ENCODE results near the gene COX10.
A peak's percentile ranks its signal among the peaks of the same experiment; 100 is the strongest.

The COX10 gene

DNA sequence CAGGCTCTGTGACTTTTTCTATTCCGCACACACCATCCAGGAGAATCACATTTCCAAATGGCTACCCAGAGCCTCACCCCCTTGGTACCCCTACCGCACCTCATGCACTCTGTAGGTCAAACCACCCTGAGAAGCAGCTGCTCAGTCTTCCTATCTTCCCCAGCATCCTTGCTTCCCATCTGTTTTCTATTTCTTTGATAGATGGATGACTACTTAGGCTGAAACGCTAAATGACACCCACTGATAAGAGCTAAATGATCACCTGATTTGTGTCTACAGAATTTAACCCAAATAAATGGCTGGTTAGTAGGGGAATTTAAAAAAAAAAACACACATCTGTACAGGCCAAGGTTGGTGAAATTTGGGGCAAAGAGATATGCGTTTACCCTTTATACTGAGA is 17.6 kb upstream of the COX10 start:
- Histone ChIP-seq H3K9me3 (ENCODE audit: low read length) (peaks cover 8% of the 10 kb centered on the region), H3K27me3 (ENCODE audit: insufficient read depth, low read length) (no peaks in the 10 kb centered on the region), H2AFZ (ENCODE audit: low read depth, low read length) (no peak overlapping the region)

DNA sequence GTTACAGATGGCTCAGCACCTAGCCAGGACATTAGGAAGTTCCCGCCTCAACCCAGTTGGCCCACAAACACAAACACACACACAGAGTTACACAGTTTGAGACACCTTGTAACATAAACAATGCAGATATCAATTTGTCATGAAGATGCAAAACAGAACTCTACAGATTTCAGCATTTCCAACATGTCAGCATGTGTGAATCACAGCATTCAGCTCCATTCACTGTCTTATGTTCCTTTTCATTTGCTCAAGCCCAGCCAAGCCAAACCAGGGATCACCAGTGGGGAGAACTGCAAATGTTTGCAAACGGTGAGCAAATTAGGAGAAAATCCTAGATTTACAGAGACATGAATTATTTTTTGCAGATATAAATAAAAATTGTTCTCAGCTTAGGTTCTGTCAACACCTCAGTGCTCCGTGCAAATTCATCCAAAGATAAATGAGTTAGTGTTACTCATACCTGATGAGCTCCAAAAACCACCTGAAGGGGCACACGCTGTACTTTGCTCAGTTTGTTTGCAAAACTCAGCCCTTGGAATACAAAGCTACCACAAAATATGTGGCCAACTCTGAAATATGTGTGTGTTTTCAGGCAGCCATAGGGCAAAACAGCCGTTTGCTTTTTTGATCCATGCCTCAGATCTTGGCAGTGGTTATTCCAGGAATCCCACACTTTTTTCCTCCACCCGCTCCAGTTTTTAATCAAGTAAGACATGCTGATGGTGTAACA is 16.3 kb upstream of the COX10 start:
- no peak overlapping the region for H2AFZ ChIP-seq (ENCODE audit: low read depth, low read length)

More for the DNA sequence above, 17.6 kb upstream of the COX10 start:
- Histone ChIP-seq H3K4me1 (ENCODE audit: insufficient read depth, low read length) (no peaks in the 10 kb centered on the region), H3K4me3 (ENCODE audit: low read length) (no peak overlapping the region), H3K36me3 (ENCODE audit: insufficient read depth, low read length) (peaks cover 7% of the 10 kb centered on the region)

DNA sequence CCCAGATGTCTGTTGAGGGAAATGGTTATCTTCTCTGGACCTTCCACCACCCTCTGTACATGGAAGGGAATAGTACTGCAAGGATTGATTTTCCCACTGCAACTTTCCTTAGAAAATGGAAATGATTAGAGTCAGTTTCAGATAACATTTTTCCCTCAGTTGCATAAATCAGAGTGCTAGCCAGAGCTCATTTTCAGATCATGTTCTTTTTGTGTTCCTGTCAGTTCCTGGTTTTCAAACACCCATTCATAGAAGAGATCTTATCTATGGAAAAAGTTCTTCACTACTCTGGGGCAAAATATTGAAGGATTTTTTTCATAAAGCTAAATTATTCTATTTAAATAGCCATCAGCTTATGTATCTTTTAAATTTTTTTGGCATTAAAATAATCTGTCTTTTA is 11.7 kb upstream of the COX10 start:
- H3K36me3 ChIP-seq (ENCODE audit: insufficient read depth, low read length), result peaks cover 12% of the 10 kb centered on the region
- peaks cover 6% of the 10 kb centered on the region for H3K9me3 ChIP-seq (ENCODE audit: low read length)
- no peak overlapping the region for H2AFZ ChIP-seq (ENCODE audit: low read depth, low read length)
- H3K27me3 ChIP-seq (ENCODE audit: insufficient read depth, low read length), result no peaks in the 10 kb centered on the region
- no peak overlapping the region for H3K4me3 ChIP-seq (ENCODE audit: low read length)
- H3K4me1 ChIP-seq (ENCODE audit: insufficient read depth, low read length), result no peaks in the 10 kb centered on the region

More for the DNA sequence above, 16.3 kb upstream of the COX10 start:
- H3K27me3 ChIP-seq (ENCODE audit: insufficient read depth, low read length), result no peaks in the 10 kb centered on the region
- H3K36me3 ChIP-seq (ENCODE audit: insufficient read depth, low read length), result peaks cover 7% of the 10 kb centered on the region
- H3K9me3 ChIP-seq (ENCODE audit: low read length), result peaks cover 8% of the 10 kb centered on the region
- H3K4me1 ChIP-seq (ENCODE audit: insufficient read depth, low read length), result no peaks in the 10 kb centered on the region
- no peak overlapping the region for H3K4me3 ChIP-seq (ENCODE audit: low read length)

DNA sequence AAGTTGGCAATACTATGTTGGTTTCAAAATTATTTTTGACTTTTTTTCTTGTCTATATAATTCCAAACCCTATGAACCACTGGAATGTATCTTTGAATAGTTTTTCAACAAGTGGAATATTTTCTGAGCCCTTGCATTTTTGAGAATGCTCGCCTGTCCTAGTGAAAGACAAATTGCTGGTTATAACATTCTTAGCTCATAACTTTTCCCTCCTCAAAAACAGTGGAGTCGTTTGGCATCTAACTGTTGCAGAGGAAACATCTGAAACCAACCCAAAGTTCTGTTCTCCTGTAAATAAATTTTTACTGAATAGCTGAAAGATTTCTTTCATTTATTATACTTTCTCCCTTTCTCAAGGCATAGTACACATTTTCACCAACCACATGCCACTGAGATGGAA is 11.3 kb upstream of the COX10 start:
- Histone ChIP-seq H3K4me1 (ENCODE audit: insufficient read depth, low read length) (no peaks in the 10 kb centered on the region), H3K27me3 (ENCODE audit: insufficient read depth, low read length) (no peaks in the 10 kb centered on the region), H3K4me3 (ENCODE audit: low read length) (no peak overlapping the region), H3K36me3 (ENCODE audit: insufficient read depth, low read length) (peaks cover 12% of the 10 kb centered on the region), H3K9me3 (ENCODE audit: low read length) (peaks cover 6% of the 10 kb centered on the region), H2AFZ (ENCODE audit: low read depth, low read length) (no peak overlapping the region)

DNA sequence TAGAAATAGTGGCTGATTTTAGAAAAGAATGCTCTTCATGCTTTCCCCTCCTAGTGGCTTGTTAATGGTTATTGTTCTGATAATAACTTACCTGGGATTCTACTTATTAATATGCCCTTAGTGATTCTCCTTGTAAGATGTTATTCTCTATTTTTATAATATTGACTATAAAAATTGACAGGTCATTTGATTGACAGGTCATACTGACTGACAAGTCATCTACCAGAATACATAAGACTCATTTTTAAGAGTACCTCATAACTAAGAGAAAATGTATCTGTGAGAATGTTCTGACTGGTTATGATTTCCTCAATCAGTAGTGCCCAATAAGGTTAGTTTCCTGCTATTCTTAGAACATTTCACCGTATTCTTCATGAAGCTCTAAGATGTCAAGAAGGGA is 8.6 kb upstream of the COX10 start:
- Histone ChIP-seq H3K27me3 (ENCODE audit: insufficient read depth, low read length) (no peaks in the 10 kb centered on the region), H3K4me3 (ENCODE audit: low read length) (no peak overlapping the region), H3K9me3 (ENCODE audit: low read length) (peaks cover 16% of the 10 kb centered on the region), H3K4me1 (ENCODE audit: insufficient read depth, low read length) (no peaks in the 10 kb centered on the region), H3K36me3 (ENCODE audit: insufficient read depth, low read length) (peaks cover 17% of the 10 kb centered on the region), H2AFZ (ENCODE audit: low read depth, low read length) (no peak overlapping the region)

DNA sequence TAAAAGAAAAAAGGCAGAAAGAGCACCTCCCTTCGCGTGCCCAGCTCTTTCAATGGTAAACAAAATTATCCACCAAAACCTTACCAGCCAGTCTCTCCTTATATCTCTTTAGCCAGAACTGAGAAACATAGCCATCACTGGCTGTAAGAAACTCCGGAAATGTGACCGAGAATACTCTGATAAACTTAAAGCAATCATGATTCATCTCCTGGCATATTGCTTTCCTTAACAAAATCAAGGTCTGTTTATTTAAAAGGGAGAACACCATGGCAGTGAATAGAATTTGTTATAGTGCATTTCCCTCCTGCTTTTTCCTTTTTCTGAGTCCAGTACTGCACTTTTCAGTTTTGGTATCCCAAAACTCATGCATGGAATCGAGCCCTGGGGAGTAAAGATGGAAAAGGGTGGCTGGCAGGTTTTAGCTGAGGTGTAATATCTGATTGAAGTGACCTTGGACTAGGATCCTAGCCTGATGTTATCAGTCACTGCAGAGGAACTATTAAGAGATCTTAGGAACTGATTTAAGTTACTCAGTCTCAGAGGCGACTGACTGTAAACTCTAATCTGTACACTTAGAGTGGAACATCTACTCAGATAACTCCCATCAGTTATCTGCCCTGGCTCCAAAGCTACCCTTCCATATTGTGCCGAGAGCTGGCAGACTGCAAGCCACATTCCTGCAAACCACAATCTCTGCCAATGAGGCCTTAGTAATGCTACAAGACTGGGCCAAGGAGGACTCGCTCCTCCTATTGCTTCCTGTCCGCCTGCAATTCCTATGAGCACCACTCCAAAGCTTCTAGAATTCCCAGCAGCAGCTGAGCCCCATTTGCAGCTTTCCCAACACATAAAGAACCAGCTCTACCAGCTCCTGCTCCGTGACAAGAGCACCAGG is 7.4 kb upstream of the COX10 start:
- no peak overlapping the region for H3K4me3 ChIP-seq (ENCODE audit: low read length)
- no peak overlapping the region for H2AFZ ChIP-seq (ENCODE audit: low read depth, low read length)
- peaks cover 15% of the 10 kb centered on the region for H3K9me3 ChIP-seq (ENCODE audit: low read length)
- H3K4me1 ChIP-seq (ENCODE audit: insufficient read depth, low read length), result no peaks in the 10 kb centered on the region
- H3K36me3 ChIP-seq (ENCODE audit: insufficient read depth, low read length), result peaks cover 19% of the 10 kb centered on the region
- no peaks in the 10 kb centered on the region for H3K27me3 ChIP-seq (ENCODE audit: insufficient read depth, low read length)

DNA sequence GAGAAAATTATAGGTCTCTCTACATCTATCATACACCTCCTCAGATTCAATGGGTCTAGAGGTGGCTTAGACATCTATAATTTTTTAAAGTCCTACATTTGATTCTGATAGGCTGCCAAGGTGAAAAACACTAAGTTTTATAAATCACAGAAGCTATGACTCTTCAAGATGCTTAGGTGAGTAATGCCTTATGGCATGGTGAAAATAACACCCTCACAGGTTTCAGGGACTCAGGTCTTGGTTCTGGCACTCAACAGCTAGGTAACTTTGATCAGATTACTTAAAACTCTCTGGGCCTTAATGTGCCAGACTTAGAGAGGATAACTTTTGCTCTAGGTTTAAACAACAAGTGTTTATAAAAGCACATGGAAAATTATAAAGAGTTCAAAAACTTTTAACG is 2.0 kb upstream of the COX10 start:
- peaks cover 17% of the 10 kb centered on the region for H3K4me1 ChIP-seq (ENCODE audit: insufficient read depth, low read length)
- peaks cover 9% of the 10 kb centered on the region for H3K36me3 ChIP-seq (ENCODE audit: insufficient read depth, low read length)
- H3K27me3 ChIP-seq (ENCODE audit: insufficient read depth, low read length), result no peaks in the 10 kb centered on the region
- no peak overlapping the region for H2AFZ ChIP-seq (ENCODE audit: low read depth, low read length)
- H3K4me3 ChIP-seq (ENCODE audit: low read length), result no peak overlapping the region
- H3K9me3 ChIP-seq (ENCODE audit: low read length), result peaks cover 15% of the 10 kb centered on the region

DNA sequence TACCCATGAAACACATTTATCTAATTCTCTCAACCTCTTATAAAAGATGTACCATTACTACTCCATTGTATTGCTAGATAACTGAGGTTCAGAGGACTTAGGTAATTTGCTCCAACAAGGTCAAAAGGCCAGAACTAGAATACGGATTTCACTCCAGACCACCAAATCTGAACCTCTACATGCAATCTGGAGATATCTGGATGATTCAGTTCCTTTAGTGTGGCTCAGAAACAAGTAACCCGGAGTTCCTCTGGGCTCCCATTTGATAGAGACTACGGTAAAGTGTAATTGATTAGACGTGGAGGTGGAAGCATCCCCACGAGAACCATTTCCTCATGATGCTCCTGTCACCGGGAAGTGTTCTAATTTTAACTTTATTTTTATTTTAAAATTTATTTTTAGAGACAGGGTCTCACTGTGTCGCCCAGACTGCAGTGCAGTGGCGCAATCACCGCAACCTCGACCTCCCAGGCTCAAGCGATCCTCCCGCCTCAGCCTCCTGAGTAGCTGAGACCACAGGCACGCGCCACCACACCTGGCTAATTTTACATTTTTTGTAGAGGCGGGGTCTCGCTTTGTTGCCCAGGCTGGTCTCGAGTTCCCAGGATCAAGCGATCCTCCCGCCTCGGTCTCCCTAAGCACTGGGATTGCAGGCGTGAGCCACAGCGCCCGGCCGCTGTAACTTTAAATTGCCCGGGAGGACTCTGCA is 608 bp upstream of the COX10 start:
- peak overlapping the region; percentile 87 for H3K4me3 ChIP-seq (ENCODE audit: low read length)
- peaks cover 15% of the 10 kb centered on the region for H3K9me3 ChIP-seq (ENCODE audit: low read length)
- H3K27me3 ChIP-seq (ENCODE audit: insufficient read depth, low read length), result no peaks in the 10 kb centered on the region
- peaks cover 9% of the 10 kb centered on the region for H3K36me3 ChIP-seq (ENCODE audit: insufficient read depth, low read length)
- peak overlapping the region; percentile 88 for H2AFZ ChIP-seq (ENCODE audit: low read depth, low read length)
- peaks cover 17% of the 10 kb centered on the region for H3K4me1 ChIP-seq (ENCODE audit: insufficient read depth, low read length)

DNA sequence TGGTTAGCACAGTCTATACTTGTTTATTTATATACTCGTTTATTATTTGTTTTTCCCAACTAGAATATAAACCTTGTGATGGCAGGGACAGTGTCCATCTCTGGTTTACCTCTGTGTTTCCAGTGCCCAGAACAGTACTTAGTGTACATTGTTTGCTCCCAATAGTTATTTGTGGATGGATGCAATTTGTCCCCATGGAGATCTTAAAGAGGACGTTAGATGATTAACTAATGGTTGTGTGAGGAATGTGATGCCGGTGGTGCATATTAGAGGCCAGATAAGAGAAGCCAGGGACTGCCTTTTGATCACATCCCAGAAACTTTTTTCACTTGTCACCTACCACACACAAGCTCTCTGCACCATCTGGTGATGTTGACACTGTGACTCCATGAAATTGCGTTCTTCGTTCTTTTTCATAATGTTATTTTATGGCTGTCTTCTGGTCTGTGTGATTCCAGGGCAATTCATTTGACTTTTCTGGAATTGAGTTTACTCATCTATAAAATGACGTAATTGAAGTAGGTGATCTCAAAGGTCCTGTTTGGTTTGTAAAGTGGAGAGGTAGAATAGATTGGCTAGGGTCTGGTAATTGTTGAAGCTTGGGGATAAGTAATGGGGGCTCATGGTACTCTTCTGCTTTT is 1.2 kb downstream of the COX10 start:
- Histone ChIP-seq H2AFZ (ENCODE audit: low read depth, low read length) (no peak overlapping the region), H3K36me3 (ENCODE audit: insufficient read depth, low read length) (peaks cover 14% of the 10 kb centered on the region), H3K9me3 (ENCODE audit: low read length) (peaks cover 6% of the 10 kb centered on the region), H3K4me1 (ENCODE audit: insufficient read depth, low read length) (peaks cover 17% of the 10 kb centered on the region), H3K27me3 (ENCODE audit: insufficient read depth, low read length) (no peaks in the 10 kb centered on the region), H3K4me3 (ENCODE audit: low read length) (peak overlapping the region; percentile 87)

DNA sequence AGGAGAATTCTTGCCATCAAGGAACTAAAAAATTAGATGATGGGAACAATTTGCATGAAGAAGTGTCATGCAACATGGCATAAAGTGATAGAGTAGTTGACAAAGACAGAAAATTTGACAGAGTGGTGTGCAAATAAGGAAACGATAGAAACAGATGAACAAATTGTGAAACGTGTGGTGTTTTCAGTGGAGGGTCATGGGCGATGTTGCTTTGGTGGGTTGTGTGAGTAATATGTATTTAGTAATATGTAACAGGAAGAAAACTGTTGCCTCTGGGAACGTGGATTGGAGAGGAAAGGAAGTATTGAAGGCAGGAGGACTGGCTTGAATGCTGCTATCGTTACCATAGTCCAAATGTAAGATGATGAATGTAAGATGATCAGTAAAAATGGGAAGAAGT is 3.6 kb downstream of the COX10 start:
- Histone ChIP-seq H2AFZ (ENCODE audit: low read depth, low read length) (no peak overlapping the region), H3K4me3 (ENCODE audit: low read length) (no peak overlapping the region), H3K36me3 (ENCODE audit: insufficient read depth, low read length) (peaks cover 21% of the 10 kb centered on the region), H3K4me1 (ENCODE audit: insufficient read depth, low read length) (peaks cover 25% of the 10 kb centered on the region), H3K27me3 (ENCODE audit: insufficient read depth, low read length) (no peaks in the 10 kb centered on the region), H3K9me3 (ENCODE audit: low read length) (no peaks in the 10 kb centered on the region)

DNA sequence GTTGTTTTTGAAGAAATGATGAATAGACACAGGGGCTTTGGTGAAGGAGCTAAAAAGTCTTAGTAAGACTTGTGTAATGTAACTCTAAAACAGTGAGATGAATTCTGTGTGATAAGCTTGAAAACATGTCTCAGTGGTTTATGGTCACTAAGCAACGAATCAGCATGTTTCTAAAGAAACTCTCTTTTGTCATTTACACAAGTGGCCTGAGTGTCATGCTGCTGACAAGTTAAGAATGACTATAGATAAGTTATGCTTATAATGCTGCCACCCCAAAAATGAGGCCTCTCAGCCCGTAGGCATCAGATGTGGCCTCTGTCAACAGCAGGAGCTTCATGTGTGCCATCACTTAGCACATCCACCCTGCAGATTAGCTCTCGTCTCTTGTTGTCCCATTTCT is 8.7 kb downstream of the COX10 start:
- Histone ChIP-seq H2AFZ (ENCODE audit: low read depth, low read length) (no peak overlapping the region), H3K27me3 (ENCODE audit: insufficient read depth, low read length) (no peaks in the 10 kb centered on the region), H3K4me1 (ENCODE audit: insufficient read depth, low read length) (peaks cover 18% of the 10 kb centered on the region), H3K4me3 (ENCODE audit: low read length) (no peak overlapping the region), H3K36me3 (ENCODE audit: insufficient read depth, low read length) (peaks cover 31% of the 10 kb centered on the region), H3K9me3 (ENCODE audit: low read length) (peaks cover 2% of the 10 kb centered on the region)

DNA sequence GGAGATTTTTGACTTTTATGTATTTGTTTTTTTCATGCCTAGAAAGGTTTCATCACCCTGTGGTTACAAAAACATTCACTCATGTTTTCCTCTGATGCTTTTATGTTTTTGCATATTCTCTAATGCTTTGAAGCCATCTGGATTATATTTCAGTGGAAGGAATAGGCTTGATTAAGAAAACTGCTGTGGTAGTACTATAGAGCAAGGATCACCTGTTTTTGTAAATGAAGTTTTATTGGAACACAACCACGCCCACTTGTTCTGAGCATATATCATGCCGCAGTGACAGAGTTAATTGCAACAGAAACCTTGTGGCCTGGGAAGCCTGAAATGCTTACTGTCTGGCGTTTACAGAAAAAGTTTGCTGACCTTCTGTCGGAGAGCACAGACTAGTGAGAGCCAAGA is 11.5 kb downstream of the COX10 start:
- H3K9me3 ChIP-seq (ENCODE audit: low read length), result peaks cover 2% of the 10 kb centered on the region
- peaks cover 18% of the 10 kb centered on the region for H3K4me1 ChIP-seq (ENCODE audit: insufficient read depth, low read length)
- H2AFZ ChIP-seq (ENCODE audit: low read depth, low read length), result no peak overlapping the region
- no peak overlapping the region for H3K4me3 ChIP-seq (ENCODE audit: low read length)
- H3K27me3 ChIP-seq (ENCODE audit: insufficient read depth, low read length), result no peaks in the 10 kb centered on the region
- H3K36me3 ChIP-seq (ENCODE audit: insufficient read depth, low read length), result peaks cover 22% of the 10 kb centered on the region
